ENCODE measurements around the gene FBXW12. TPM values are rescaled to one million over a fixed set of nuclear protein-coding genes. Genes with fewer than 3 reads are reported as not detected.
A peak's percentile ranks its signal among the peaks of the same experiment; 100 is the strongest.
"Not testable (repeated sequence)": the region's sequence is repeated elsewhere in the genome, so short reads cannot be mapped to it uniquely, and the experiment has no call there.

Gene FBXW12
- total RNA-seq, 1 experiment from 2014 or later = not detected

DNA sequence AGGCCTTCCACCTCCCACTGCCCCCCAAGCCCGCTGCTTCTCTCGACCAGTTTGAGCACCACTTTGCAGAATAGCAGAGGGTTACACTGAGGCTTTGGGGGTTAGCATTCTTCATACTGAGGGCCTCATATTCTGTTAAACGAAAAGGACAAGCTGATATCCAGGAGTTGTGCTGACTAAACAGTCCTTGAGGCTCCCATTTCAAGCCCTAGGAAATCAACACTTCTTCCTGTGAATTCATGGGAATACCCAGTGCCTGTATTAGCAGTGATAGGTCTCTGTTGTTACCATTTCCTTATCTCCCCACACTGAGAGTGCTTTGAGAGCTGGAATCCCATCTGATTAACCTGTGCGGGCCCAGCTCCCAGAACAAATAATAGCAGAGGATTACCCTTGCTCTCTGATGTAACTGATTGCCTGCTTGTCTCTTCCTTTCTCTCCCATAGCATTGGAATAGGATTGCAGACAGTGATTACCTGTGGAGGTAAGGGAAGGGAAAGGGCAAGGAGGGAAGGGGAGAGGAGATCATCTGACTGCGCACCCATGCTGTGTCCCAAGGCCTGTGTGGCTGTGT is 930 bp downstream of the FBXW12 start:
- no peak for DNase-seq (ENCODE audit: low read depth)

DNA sequence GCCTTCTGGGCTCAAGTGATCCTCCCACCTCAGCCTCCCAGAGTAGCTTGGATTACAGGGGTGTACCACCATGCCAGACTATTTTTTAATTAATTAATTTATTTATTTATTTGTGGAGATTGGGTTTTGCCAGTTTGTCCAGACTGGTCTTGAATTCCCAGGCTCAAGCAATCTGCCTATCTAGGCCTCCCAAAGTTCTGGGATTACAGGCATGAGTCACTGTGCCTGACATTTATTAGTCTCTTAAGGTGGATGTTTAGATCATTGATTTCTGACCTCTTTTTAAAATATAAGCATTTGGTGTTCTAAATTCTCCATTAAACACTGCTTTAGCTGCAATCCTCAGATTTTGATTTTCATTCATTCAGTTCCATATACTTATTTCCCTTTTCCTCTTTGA is 15.6 kb downstream of the FBXW12 start:
- DNase-seq (ENCODE audit: low read depth) = no peak

DNA sequence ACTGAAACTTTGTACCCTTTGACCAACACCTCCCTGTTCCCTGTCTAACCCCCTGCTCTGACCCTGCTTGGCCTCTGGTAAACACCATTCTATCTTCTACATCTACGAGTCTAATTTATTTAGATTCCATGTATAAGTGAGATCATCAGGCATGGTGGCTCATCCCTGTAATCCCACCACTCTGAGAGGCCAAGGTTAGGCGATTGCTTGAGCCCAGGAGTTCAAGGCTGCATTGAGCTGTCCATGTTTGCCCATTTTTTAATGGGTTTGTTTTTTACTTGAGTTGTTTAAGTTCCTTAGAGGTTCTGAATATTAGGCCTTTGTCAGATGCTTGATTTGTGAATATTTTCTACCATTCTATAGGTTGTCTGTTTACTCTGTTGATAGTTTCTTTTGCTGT is 16.9 kb downstream of the FBXW12 start:
- no peak for DNase-seq (ENCODE audit: low read depth)

DNA sequence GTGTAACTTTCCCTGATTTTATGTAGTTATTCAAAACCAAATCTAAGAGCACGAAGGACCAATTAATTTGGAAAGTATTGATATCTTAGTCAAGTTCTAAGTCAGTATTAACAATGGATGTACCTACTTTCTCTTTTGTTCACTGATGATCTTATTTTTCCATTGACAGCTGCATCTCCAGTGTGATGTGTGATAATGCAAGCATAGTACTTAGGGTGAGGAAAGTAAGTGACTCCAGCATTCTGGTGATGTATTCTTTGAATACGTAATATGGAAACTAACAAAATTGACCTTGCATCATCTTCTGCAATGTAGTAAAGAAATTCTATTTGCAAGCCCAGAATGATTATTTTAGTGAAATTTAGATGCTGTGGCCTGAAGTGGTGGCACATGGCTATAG is 22.4 kb downstream of the FBXW12 start:
- DNase-seq (ENCODE audit: low read depth) = no peak

DNA sequence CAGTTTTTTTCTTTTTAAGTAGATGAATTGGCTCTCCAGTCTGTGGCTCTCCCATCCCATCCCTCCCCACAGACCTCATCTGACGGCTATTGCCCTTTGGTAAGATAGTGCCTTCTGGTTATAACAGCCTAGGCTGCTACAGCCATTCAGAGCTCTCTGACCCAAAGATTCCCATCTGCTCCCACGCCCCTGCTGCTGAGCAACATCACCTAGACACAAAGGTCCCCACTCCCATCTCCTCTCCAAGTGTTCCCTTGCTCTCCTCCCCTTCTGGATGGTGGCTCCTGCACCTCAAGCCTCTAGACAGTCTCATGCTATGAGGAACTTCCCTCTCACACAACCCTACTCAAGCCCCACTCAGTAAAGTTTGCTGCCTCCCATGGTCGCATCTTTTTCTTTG is 23.7 kb downstream of the FBXW12 start:
- DNase-seq (ENCODE audit: low read depth) = no peak

DNA sequence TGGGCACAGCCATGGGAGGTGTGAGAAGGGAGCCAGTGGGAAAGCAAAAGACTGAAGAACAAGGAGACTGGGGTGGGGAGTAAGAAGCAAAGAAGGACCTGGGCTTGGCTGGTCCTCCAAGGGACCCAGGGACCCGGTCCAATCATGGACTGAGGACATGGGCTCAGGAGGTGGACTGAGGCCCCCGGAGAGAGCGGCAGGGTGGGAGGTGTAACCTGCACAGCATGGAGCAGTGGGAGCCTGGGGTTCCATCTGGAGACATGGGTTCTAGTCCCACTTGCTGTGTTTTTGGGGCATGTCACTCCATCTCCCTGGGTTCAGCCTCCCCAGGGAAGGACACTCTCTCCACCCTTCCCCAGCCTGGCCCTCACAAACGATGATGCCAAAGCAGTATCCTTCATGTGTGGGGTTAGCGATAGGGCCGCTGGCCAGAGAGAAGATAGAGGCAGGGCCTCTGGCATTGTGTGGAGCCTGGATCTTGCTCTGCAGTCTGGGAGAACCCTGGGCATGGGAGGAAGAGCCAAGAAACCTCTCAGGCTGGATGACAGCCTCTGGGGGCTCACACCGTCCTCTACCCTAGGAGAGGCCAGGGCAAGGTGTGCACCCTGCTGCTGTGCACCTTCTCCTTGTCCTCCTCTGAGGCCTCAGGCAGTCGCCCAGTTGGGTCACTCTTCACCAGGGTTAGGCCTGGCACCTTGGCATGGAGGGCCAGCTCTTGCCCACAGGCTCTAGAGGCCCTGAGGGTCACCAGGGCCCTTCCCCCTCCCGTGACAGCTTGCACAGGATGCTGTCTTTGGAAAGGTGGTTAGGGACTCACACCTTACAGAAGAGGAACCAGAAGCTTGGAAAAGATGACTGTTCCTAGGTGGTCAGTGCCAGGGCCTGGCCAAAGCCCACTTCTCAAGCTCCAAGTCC is 26.0 kb downstream of the FBXW12 start:
- DNase-seq (ENCODE audit: low read depth) = no peak

DNA sequence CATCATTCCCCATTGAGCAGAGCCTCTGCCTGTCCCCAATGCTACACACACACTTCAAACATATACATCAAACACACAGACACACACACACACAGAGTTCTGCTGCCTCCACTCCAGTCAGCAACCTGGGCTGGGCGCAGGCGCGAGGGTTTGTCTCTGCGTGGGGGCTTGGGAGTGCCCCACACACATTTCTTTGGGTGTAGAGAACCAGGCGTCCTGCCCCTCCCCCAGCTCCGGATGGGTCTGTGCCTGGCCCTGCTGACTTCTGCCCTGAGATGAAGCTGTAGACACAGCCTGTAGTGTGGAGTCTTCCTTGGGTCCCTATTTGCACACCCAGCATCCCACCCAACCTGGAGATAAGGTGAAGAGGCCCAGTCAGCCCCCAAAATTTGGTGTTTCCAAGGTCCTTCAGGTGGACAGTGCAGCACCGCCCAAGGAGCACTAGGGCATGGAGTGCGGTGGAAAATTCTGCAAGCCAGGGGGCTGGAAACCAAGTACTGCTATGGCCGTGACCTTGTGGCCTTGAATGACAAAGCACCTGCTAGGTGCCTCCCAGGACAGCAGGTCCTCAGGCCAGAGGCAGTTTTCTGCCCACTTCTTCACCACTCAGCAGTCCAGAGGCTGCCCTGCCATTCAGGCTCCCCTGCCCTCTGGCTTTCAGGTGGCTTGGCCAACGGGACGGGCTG is 26.8 kb downstream of the FBXW12 start:
- DNase-seq (ENCODE audit: low read depth) = no peak

DNA sequence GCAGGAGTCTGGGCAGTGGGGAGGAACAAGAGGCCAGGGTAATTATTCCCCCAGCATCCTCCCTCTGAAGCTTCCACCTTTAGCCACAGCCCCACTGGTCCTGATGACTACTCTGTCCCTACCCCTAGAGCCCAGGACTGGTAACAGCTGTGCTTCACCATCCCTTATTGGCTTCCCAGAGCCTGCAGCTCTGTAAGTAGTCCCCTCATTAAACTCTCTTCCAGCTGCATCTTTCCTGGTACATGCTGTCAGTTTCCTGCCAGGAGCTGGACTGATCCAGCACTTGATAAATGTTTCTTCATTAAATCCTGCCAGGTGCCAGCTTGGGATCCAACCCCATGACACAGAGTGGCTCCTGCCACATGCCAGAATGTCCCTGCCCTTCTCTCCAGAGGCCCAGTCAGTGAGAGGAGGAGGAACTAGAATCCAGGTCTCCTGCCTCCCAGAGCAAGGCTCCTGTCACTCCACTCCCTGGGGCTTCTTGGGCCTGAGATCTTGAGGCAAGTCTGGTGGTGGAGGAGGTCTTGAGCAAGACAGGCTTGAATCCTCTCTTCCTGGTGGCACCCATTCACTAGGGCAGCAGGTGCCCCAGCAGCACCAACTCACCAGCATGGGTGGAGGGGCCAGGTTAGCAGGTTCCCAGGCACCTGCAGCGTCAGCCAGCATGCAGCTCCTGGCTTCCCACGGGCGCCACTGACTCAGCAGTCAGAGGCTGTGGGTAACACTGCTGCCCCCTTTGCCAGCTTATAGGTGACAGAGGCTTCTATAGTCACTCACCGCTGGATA is 27.6 kb downstream of the FBXW12 start:
- no peak for DNase-seq (ENCODE audit: low read depth)

DNA sequence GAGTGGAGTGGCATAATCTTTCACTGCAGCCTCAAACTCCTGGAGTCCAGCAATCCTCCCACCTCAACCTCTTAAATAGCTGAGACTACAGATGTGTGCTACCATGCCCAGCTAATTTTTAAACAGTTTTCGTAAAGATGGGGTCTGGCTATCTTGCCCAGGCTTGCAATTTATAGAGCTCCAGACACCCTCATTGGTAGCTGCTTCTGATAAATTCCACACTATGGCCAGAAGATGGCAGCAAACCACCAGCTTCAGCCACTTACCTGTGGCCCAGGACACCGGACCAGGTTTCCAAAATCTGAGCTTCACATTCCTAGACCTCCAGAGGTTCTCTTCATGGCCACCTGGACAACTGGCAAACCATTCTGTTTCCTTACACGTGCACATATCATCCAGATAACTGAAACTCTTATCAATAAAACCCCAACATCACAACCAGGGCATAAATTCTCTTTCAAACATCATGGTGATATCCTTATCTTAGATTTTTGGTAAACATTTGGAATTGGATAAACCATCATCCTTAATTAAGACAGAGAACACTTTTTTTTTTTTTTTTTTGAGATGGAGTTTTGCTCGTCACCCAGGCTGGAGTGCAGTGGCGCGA is 28.9 kb downstream of the FBXW12 start:
- DNase-seq (ENCODE audit: low read depth) = peak; percentile 48

DNA sequence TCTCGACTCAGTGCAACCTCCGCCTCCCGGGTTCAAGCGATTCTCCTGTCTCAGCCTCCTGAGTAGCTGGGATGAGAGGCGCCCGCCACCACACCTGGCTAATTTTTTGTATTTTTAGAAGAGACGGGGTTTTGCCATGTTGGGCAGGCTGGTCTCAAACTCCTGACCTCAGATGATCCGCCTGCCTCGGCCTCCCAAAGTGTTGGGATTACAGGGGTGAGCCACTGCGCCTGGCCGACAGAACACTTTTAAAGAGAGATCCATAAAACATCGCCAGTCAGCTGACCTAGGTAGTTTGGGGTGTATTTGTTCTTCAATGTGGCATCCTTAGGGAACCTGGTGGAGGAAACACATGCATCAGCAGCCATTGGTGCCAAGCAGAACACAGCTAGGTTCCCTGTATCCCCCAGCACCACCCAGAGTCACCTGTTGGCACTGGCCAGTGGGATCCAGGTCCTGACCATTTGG is 29.4 kb downstream of the FBXW12 start:
- DNase-seq (ENCODE audit: low read depth) = not testable (repeated sequence)

DNA sequence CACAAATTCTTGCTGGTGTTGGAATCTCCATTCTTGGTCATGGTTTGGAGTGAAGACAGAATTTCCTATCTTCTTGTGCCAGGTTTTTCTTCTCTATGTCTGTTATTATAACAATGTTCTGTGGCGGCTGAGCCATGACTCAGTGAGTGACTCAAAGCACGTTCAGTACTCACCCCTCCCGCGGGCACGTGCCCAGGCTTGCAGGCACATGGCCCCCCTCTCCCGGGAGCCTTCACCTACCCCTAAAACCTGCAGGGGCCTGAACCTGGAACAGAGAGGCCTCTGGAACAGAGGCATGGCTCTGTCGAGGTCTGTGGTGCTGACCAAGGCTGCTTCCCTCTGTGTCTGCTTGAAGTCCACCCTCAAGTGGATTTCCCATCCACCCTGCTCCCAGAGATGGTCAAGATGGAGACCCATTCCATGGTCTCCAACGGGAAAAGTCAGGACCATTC is 30.3 kb downstream of the FBXW12 start:
- peak; percentile 88 for DNase-seq (ENCODE audit: low read depth)

DNA sequence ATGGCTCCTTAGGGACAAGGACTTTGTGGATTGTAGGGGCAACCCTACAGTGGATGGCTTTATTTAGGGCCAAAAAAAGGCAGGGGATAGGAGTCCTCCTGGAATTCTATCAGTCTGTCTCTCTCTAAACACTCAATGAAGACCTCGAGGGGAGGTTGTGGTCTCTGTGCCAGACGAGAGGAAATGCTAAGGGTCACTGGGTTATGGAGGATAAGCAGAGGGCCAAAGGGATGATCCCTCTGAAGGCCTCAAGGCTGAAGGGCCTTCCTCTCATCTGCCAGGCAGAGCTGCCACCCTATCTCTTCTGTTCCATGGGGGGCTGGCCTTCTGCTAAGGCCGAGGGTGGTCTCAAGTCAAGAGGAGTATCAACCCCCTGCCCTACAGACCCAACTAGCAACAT is 30.9 kb downstream of the FBXW12 start:
- no peak for DNase-seq (ENCODE audit: low read depth)

DNA sequence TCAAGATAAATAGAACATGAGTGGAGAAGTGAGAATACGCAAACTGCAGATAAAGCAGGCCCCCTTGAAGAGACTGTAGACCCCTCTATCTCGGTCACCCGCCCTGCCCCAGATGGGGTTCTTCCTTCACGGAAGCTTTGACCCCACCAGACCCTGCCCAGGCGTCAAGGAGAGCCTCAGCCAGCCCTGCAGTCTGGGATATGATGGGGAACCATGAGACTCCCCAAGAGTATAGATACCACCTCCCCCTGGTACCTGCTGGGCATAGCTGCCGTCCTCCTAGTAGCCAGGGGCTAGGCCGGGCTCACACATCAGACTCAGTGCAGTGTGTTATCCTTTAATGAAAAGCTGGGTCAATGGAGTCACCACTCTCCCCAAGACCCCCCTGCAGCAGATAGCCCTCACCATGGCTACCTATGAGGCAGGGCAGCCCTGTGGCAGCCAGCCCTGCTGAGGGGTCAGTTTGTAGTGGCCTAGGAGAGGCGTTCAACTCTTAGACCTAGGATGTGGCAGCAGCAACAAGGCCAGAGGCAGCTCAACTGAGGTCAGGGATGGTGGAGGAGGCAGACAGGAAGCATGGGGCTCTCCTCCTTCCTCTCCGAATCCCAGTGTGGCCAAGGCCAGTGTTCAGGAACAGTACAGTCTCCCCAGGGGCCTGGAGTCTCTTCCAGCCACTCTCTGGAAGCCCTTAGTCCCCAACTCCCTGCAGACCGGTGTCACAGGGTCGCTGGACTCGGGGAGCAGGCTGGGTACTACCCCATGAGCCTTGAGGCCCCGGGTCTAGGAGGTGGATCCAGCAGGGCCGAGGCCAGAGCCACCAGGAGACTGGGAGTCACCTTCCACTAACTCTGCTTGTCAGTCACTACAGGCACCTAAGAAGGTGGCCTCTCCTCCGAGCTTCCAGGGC is 31.8 kb downstream of the FBXW12 start:
- no peak for DNase-seq (ENCODE audit: low read depth)

DNA sequence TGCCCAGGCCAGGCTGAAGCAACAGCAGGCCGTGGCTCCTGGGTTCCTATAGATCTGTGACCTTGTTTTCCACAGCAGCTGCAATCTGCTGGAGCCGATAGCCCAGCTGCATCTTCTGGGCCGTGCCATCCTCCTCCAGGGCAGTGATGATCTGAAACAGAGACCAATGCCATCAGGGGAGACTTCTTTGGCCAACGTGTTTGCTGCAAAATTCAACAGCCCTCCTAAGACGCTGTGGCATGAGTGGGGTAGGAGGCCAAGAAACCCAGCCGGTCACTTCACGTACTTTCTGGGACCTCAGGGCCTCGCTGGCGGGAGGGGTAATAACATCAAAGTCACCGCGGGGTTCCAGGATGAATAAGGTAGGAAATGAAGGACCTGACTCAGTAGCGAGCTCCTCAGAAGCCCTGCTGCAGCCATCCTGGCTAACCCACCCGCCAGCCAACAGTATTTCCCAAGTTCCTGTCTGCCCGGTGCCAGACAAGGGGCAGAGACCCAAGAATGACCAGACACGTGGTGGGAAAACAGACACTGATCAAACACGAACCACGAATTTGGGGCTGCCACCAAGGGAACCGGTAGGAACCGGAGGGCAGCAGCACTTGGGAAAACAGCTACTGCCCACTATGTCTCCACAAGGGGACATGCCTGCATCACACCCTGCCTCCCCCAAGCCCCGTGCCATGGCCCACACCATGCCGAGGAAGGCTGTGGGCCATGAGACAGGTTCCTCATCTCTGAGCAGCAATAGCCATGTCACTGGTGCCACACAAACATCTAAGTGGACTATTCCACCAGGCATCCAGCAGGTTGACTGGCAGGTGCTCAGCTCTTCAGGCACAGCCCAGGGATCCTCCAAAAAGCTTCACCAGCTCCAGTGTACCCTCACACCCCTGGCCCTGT is 32.7 kb downstream of the FBXW12 start:
- no peak for DNase-seq (ENCODE audit: low read depth)

DNA sequence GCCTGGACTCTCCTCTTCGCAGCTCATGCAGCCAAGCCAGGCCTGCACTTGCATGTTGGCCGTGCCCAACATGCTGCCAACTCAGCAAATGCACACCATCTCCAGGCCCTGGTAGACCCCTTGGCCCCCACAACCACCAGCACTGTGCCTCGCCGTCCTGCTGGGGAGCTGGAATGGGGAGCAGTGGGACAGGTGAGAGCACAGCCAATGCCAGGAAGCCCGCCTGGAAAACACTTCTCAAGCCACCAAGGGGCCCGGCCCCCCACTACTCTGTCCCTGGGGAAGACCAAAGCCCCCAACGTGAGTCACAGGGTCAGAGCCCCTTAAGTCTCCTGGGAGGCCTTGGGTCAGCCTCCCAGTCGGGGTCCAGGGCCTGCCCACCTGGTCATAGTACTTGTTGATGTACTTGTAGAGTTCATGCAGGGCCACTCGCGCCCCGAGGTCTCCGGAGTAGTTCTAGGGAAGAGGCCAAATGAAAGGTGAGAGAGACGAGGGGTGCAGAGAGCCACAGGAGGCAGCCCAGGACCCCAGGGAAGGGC is 33.4 kb downstream of the FBXW12 start:
- no peak for DNase-seq (ENCODE audit: low read depth)

DNA sequence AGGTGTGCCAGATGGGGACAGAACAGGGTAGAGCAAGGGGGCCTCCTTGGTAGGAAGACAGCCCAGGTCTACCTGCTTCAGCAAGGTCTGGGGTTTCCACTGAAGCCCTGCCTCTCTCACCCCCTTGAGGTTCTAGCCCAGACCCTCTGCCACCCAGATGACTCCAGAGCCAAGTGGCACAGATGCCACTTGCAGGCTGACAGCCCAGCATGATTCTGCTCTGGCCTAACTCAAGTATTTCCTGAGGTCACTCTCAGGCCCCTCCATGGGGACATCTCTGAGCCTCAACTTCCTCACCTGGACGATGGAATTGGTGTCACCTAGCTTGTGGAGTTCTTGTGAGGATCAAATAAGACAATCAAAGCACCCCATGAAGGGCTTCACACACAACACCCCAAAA is 34.0 kb downstream of the FBXW12 start:
- DNase-seq (ENCODE audit: low read depth) = no peak

DNA sequence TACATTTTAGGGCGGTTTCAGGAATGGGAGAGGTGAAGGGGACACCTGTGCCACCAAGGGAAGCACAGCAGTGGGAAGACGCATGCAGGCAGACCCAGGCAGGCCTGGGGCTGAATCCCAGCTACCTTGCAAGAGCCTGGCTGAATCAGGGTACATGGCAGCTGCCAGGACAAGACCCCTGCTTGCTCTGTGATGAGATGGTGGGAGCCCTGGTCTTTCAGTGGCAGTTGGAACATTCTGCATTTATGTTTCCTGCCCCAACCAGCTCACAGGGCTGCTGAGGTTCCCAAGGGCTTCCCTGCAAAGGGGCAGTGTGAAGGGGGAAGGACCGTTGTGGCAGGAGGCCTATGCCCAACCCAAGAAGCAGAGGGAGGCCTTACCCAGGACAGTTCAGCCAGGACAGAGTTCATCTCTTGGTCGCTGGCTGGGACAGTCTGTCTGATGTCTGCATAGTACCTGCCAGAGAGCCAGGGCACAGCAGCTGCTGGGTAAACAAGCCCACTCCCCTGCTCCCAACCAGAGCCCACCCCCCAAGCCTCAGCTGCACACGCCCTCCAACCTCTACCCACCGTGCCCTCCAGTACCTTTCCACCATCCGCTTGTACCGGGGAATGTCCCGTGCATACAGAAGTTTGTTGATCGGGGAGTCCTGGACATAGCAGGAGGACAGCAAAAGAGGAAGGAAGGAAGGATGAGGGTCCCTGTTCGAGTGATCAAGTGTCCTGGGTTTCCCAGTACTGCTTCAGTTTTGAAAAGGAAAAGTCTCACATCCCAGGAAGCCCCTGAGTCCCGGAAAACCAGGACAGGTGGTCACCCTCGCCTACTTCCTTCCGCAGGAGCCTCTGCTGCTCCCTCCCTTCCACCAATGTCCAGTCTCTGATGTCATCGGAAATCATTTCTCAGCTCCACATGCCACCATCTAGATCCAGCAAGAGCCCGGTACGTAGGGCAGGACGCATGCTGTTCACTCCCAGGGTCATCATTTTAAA is 34.7 kb downstream of the FBXW12 start:
- DNase-seq (ENCODE audit: low read depth) = no peak

All from RPMI7951 (cell line).